Psoas muscle (tissue), 8 donors: Measurements from ENCODE around the gene C6. TPM values are rescaled to one million over a fixed set of nuclear protein-coding genes. Genes with fewer than 3 reads are reported as not detected.

Source experiments
- ATAC-seq, 4 donors: fragments of 200-7000 bp; cut with Tn5 transposase; one replicate each; pipeline ENCODE4 v1.9.1; 2020; ENCODE audit warnings: moderate library complexity in 3 of 4, mild to moderate bottlenecking in 2 of 4
- DNase-seq, 2 donors: peaks; one replicate each; pipeline ENCODE4 v3.0.0-alpha.2; 2020
- H3K27ac ChIP-seq: fragments of 200-600 bp; one replicate; pipeline ENCODE4 v1.8.0; 2022
- H3K27me3 ChIP-seq, 3 donors: fragments of 200-600 bp in 1 of 3; one replicate each; pipeline versions ENCODE4 v1.6.1 to v1.8.0; 2013 to 2022; ENCODE audit warnings: low read length in 2 of 3, mild to moderate bottlenecking in 2 of 3, moderate library complexity in 1 of 3; ENCODE audit not compliant: insufficient read depth in 3 of 3
- H3K36me3 ChIP-seq, 2 donors: fragments of 200-600 bp in 1 of 2; one replicate each; pipeline versions ENCODE4 v1.6.1 to v1.8.0; 2013 to 2022; ENCODE audit warnings: low read depth in 1 of 2, mild to moderate bottlenecking in 1 of 2, moderate library complexity in 1 of 2; ENCODE audit not compliant: insufficient read depth in 1 of 2
- H3K4me1 ChIP-seq: fragments of 200-600 bp; one replicate; pipeline ENCODE4 v1.8.0; 2022
- H3K4me3 ChIP-seq: fragments of 200-600 bp; one replicate; pipeline ENCODE4 v1.8.0; 2022; ENCODE audit warnings: mild to moderate bottlenecking
- H3K9me3 ChIP-seq: fragments of 200-600 bp; one replicate; pipeline ENCODE4 v1.8.0; 2022
- CTCF ChIP-seq: fragments of 200-600 bp; IDR thresholded peaks from one replicate; pipeline ENCODE4 v1.8.0; 2022; ENCODE audit warnings: antibody characterized with exemption
- WGBS, 3 donors: extraction: QIAGEN DNeasy Blood & Tissue Kit; methylation state at CpG; one replicate each; pipeline versions ENCODE4 v1.1.6 to v1.1.7; 2013; 5-methylcytosine and 5-hydroxymethylcytosine counted together
- intact Hi-C, 2 donors: fragments of 100-400 bp; cut with DNase I; formaldehyde crosslinking; loops; one replicate each; pipeline versions ENCODE4 v1.11.0 to v1.14.2; 2022
- polyA plus RNA-seq, 3 donors: library from polyadenylated mRNA; stranded (reverse); fragments of 200-250 nt; gene quantifications; one replicate each; pipeline ENCODE4 v1.2.3, GENCODE V29; 2013
- total RNA-seq, 4 donors: library from RNA; stranded (reverse); fragmentation: NEBNext Ultra II Directional in 2 of 4; extraction: Animal tissue kit (Norgen Biotek cat#: 25700) in 2 of 4; gene quantifications; one replicate each; pipeline versions ENCODE4 v1.2.1 to v1.2.4, GENCODE V29; 2021 to 2023
- donor health status: healthy with polysubstance abuse.
- donor health status: DM: no; HTN: no; CAD: no; lungs with moderate emphysema.
- donor health status: Bipolar disorder and iron deficiency.
- donor health status: healthy.
- donor health status: DM: yes; HTN: yes; CAD: no.
- donor health status: DM: no; HTN: no; CAD: no.
- donor health status: DM: no; HTN: no; CAD: no.
- donor health status: DM: yes; HTN: yes; CAD: no.

Gene C6
- total and polyA plus RNA-seq, 7 donors, result 0.13 to 1.1 (median 0.17) TPM

DNA sequence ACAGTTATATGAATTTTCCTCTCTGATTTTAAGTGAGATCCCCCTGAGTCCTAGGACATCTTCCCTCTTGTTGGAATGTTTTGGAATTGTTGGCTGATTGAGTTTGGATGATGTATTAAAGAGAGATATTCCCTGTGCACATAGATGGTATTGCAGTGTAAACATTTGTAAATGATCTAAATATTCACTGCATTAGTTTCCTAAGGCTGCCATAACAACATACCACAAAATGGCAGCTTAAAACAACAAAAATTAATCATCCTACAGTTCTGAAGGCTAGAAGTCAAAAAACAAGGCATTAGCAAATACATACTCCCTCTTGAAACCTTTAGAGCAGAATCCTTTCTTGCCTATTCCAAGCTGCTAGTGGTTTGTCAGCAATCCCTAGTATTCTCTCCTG is 104.1 kb downstream of the C6 start:
- no peak for DNase-seq
- no peak for TF ChIP-seq CTCF
- Histone ChIP-seq H3K27me3 (no peaks in the 10 kb centered on the region), H3K9me3 (no peaks in the 10 kb centered on the region), H3K27ac (no peak overlapping the region), H3K4me3 (no peak overlapping the region), H3K4me1 (no peaks in the 10 kb centered on the region), H3K36me3 (no peaks in the 10 kb centered on the region)
- intact Hi-C loops, result no loop called here
- no peak for ATAC-seq

DNA sequence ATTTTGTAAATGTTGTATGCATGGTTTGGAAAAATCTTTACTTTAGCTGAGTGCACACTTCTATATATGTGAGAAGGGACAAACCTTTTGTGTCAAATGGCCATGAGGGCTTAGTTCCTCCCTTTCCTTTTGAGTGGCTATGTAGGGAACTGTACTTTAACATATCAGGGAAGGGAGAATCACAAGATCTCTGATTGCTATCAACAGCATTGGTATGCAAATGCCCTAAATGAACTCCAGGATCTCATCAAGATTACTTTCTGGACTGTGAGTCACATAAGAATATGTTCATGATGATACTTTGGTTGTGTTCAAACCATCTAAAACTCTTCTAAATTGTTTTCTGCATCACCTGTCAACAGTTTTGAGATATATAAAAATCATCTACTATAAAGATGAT is 111.0 kb downstream of the C6 start:
- H3K4me3 ChIP-seq, result no peak overlapping the region
- H3K36me3 ChIP-seq, result no peaks in the 10 kb centered on the region
- H3K9me3 ChIP-seq, result no peaks in the 10 kb centered on the region
- DNase-seq (no peak), ATAC-seq (no peak)
- H3K4me1 ChIP-seq, result no peaks in the 10 kb centered on the region
- no peaks in the 10 kb centered on the region for H3K27me3 ChIP-seq
- no peak overlapping the region for H3K27ac ChIP-seq
- intact Hi-C loops, result no loop called here
- TF ChIP-seq CTCF, result no peak

- Histone ChIP-seq H3K9me3 (no peaks in the 10 kb centered on the region), H3K36me3 (no peaks in the 10 kb centered on the region), H3K4me1 (no peaks in the 10 kb centered on the region), H3K27me3 (no peaks in the 10 kb centered on the region), H3K4me3 (no peak overlapping the region), H3K27ac (no peak overlapping the region)
- DNase-seq (no peak), ATAC-seq (no peak)
- TF ChIP-seq CTCF, result no peak
- 59 to 64% (median 61%) methylated on average over 2 of the region's 2 CpGs for WGBS, 3 donors
- intact Hi-C loops, result no loop called here
Observed at GRCh38 chr5:41097642-41098041, 115.7 kb downstream of the C6 start.

DNA sequence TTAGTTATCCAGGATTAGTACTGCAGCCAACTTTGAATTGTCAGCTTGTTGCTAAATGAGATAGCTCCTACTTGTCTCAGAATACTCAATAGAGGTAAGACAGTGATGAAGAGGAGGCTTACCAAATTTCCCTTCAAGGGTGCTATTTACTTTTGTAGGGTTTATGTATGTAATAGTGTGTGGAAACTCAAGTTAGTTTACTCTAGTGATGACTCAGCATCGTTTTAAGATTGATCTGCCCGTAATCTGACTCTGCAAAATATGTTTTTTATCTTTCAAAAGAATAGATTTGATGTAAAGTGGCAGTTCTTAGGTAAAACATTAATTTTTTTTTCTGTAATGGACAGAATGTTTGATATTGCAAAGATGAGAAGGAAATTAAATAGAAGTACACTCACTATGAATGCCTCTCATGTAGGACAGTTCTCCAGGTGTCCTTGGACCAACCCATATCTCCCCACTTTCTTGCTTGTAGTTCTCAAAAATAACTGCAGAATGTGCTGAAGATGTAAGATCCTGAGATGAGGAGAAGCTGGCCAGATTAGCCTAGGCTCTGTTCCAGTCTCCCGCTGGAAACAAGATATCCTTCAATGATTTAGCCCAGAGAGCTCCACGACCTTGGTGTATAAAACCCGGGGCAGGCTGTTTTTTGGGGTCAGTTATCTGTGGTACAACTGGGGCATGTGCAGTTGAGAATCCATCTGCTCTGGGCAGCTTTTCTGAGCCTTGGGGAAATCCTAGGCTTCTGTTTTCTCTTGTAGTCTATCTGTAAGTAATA is 117.8 kb downstream of the C6 start:
- H3K4me1 ChIP-seq, result no peaks in the 10 kb centered on the region

More for the DNA sequence above, 117.8 kb downstream of the C6 start:
- ATAC-seq (no peak), DNase-seq (no peak)
- Histone ChIP-seq H3K27ac (no peak overlapping the region), H3K27me3 (no peaks in the 10 kb centered on the region), H3K4me3 (no peak overlapping the region), H3K9me3 (no peaks in the 10 kb centered on the region), H3K36me3 (no peaks in the 10 kb centered on the region)
- intact Hi-C loops, result no loop called here
- WGBS, 3 donors, result 53 to 70% (median 54%) methylated on average over 5 of the region's 5 CpGs
- TF ChIP-seq CTCF, result no peak
